K562 (cell line): ENCODE data around the gene APOM. TPM values are rescaled to one million over a fixed set of nuclear protein-coding genes. Genes with fewer than 3 reads are reported as not detected.
A peak's percentile ranks its signal among the peaks of the same experiment; 100 is the strongest.

Experiments
- ARID4B ChIP-seq: sonication (generic); formaldehyde crosslinking; IDR thresholded peaks from 2 replicates; pipeline ENCODE4 v1.8.0; 2022; ENCODE audit warnings: mild to moderate bottlenecking, missing genetic modification reagents
- CBX5 ChIP-seq: IDR thresholded peaks from 2 replicates; pipeline ENCODE4 v1.6.1; 2014; ENCODE audit warnings: low read depth, borderline replicate concordance
- E4F1 ChIP-seq: fragments of 250-450 bp; sonication (Bioruptor Pico); IDR thresholded peaks from 2 replicates; pipeline ENCODE4 v1.5.0; 2021; ENCODE audit warnings: mild to moderate bottlenecking, borderline replicate concordance
- ELF4 ChIP-seq: fragments of 450-650 bp; formaldehyde crosslinking; IDR thresholded peaks from 2 replicates; pipeline ENCODE4 v1.4.0; 2022; ENCODE audit warnings: missing genetic modification characterization
- ERF ChIP-seq: fragments of 450-650 bp; formaldehyde crosslinking; IDR thresholded peaks from 2 replicates; pipeline ENCODE4 v1.4.0; 2020; ENCODE audit warnings: mild to moderate bottlenecking, mixed read lengths
- KDM2B ChIP-seq: fragments of 250-450 bp; sonication (Bioruptor Pico); IDR thresholded peaks from 2 replicates; pipeline ENCODE4 v1.8.0; 2021; ENCODE audit warnings: mild to moderate bottlenecking, moderate library complexity
- NR4A1 ChIP-seq, 2 experiments: fragments of 250-450 bp in 1 of 2; fragments of 450-650 bp in 1 of 2; sonication (Bioruptor Pico) in 1 of 2; IDR thresholded peaks; 2 replicates each; pipeline versions ENCODE4 v1.4.0 to v1.6.1; 2016 to 2020; ENCODE audit warnings: mild to moderate bottlenecking in 2 of 2, missing compliant biosample characterization in 1 of 2, missing genetic modification characterization in 1 of 2, moderate library complexity in 1 of 2
- RBM14 ChIP-seq: fragments of 200-400 bp; formaldehyde crosslinking; IDR thresholded peaks from 2 replicates; pipeline ENCODE4 v1.6.1; 2018; ENCODE audit warnings: low read depth, mild to moderate bottlenecking, low read length, moderate library complexity, borderline replicate concordance; ENCODE audit not compliant: insufficient read depth
- SP1 ChIP-seq: sonication (generic); formaldehyde crosslinking; IDR thresholded peaks from 2 replicates; pipeline ENCODE4 v1.8.1; 2022; ENCODE audit warnings: mild to moderate bottlenecking, missing genetic modification reagents
- SRSF1 ChIP-seq: fragments of 200-400 bp; formaldehyde crosslinking; IDR thresholded peaks from 2 replicates; pipeline ENCODE4 v1.6.1; 2017; ENCODE audit warnings: mild to moderate bottlenecking, low read depth, low read length, moderate library complexity
- SRSF7 ChIP-seq: fragments of 200-400 bp; formaldehyde crosslinking; optimal IDR thresholded peaks from 2 replicates; pipeline ENCODE3; 2017; ENCODE audit warnings: mild to moderate bottlenecking, low read depth, low read length
- STAG1 ChIP-seq: sonication (generic); formaldehyde crosslinking; IDR thresholded peaks from 2 replicates; pipeline ENCODE4 v1.5.0; 2020; ENCODE audit warnings: missing genetic modification reagents, borderline replicate concordance
- TAF1 ChIP-seq: IDR thresholded peaks from 2 replicates; pipeline ENCODE4 v1.6.1; 2011; ENCODE audit warnings: mild to moderate bottlenecking, low read length, moderate library complexity; ENCODE audit not compliant: insufficient read depth, control insufficient read depth, severe bottlenecking; ENCODE audit errors: extremely low read depth
- ZBED1 ChIP-seq: IDR thresholded peaks from 2 replicates; pipeline ENCODE4 v1.6.1; 2014
- ZNF717 ChIP-seq: fragments of 250-450 bp; sonication (Bioruptor Pico); IDR thresholded peaks from 2 replicates; pipeline ENCODE4 v1.5.0; 2021
- polyA plus RNA-seq, 8 experiments: library from polyadenylated mRNA; depleted of rRNA in 4 of 8; stranded (reverse) in 5 of 8; unstranded in 3 of 8; fragments of >200 nt; fragmentation: Nextera tagmentation in 2 of 8; fragmentation: Illumina TruSeq in 1 of 8; extraction: Ambion mirVana in 2 of 8; extraction: Trizol in 1 of 8; gene quantifications; 2 replicates each; pipeline versions ENCODE4 v1.2.1 to v1.2.3, GENCODE V29; 2011 to 2014; ENCODE audit warnings: inconsistent platforms in 1 of 8, missing spikeins in 1 of 8
- total RNA-seq, 7 experiments: library from RNA; depleted of rRNA in 6 of 7; stranded (reverse); fragments of >200 nt in 6 of 7; fragmentation: Illumina TruSeq in 2 of 7; extraction: Trizol in 2 of 7; gene quantifications; 2 replicates each; pipeline versions ENCODE4 v1.2.1 to v1.2.3, GENCODE V29; 2011 to 2021; ENCODE audit warnings: low replicate concordance in 1 of 7
- TF ChIP-seq, protein P1 (sequence below): fragments of 450-650 bp; IDR thresholded peaks from 2 replicates; pipeline ENCODE4 v1.6.1; 2017; ENCODE audit warnings: antibody characterized with exemption, mild to moderate bottlenecking

The APOM gene
- total and polyA plus RNA-seq, 9 of the 15 experiments (the other 6 are each of a cell fraction or from before 2014, with no cell fraction given), result 5.7 to 24.3 (median 10.4) TPM

GRCh38 chr6:31620586-31621319, 34.9 kb upstream of the APOM start, which contains the start of gene PRRC2A (continued):
- TF ChIP-seq E4F1 (CRISPR knock-in tag), result no peak
- TF ChIP-seq SRSF1, result no peak
- TF ChIP-seq TAF1, result peak; percentile 98
- TF ChIP-seq ZBED1, result 0 out of 2 replicates have a peak, but pooled peaks have one; percentile 51
- TF ChIP-seq SRSF7, result no peak
- 0 out of 2 replicates have a peak, but pooled peaks have one; percentile 33 for TF ChIP-seq ERF (CRISPR knock-in tag)
- TF ChIP-seq STAG1 (CRISPR knock-in tag), result peak; percentile 18; the same call in 1 of the 2 replicates
- TF ChIP-seq ELF4 (CRISPR knock-in tag), result peak; percentile 58; the same call in 1 of the 2 replicates
- no peak for TF ChIP-seq CBX5
- TF ChIP-seq ARID4B, result 0 out of 2 replicates have a peak, but pooled peaks have one; percentile 60
- TF ChIP-seq ZNF717 (CRISPR knock-in tag), result peak; percentile 29; the same call in 1 of the 2 replicates
- peak; percentile 2; the same call in 1 of the 2 replicates for TF ChIP-seq SP1 (CRISPR knock-in tag)
- TF ChIP-seq NR4A1 (CRISPR knock-in tag; IDR thresholded peaks at IDR 0.05), result no peak
- TF ChIP-seq NR4A1 (tag; IDR thresholded peaks at IDR 0.05), result peak; percentile 49; the same call in 1 of the 2 replicates
- no peak for TF ChIP-seq RBM14
- TF ChIP-seq, protein P1, sequence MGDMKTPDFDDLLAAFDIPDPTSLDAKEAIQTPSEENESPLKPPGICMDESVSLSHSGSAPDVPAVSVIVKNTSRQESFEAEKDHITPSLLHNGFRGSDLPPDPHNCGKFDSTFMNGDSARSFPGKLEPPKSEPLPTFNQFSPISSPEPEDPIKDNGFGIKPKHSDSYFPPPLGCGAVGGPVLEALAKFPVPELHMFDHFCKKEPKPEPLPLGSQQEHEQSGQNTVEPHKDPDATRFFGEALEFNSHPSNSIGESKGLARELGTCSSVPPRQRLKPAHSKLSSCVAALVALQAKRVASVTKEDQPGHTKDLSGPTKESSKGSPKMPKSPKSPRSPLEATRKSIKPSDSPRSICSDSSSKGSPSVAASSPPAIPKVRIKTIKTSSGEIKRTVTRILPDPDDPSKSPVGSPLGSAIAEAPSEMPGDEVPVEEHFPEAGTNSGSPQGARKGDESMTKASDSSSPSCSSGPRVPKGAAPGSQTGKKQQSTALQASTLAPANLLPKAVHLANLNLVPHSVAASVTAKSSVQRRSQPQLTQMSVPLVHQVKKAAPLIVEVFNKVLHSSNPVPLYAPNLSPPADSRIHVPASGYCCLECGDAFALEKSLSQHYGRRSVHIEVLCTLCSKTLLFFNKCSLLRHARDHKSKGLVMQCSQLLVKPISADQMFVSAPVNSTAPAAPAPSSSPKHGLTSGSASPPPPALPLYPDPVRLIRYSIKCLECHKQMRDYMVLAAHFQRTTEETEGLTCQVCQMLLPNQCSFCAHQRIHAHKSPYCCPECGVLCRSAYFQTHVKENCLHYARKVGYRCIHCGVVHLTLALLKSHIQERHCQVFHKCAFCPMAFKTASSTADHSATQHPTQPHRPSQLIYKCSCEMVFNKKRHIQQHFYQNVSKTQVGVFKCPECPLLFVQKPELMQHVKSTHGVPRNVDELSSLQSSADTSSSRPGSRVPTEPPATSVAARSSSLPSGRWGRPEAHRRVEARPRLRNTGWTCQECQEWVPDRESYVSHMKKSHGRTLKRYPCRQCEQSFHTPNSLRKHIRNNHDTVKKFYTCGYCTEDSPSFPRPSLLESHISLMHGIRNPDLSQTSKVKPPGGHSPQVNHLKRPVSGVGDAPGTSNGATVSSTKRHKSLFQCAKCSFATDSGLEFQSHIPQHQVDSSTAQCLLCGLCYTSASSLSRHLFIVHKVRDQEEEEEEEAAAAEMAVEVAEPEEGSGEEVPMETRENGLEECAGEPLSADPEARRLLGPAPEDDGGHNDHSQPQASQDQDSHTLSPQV, result no peak
- no peak for TF ChIP-seq KDM2B (CRISPR knock-in tag)
